ENCODE data around the gene SLC11A2. TPM values are rescaled to one million over a fixed set of nuclear protein-coding genes. Genes with fewer than 3 reads are reported as not detected.
A peak's percentile ranks its signal among the peaks of the same experiment; 100 is the strongest.
"Not testable (repeated sequence)": the region's sequence is repeated elsewhere in the genome, so short reads cannot be mapped to it uniquely, and the experiment has no call there.

Gene SLC11A2
- total and polyA plus RNA-seq, 2 of the 4 experiments (the other 2 are of a cell fraction), result 28.0 to 45.3 TPM

DNA sequence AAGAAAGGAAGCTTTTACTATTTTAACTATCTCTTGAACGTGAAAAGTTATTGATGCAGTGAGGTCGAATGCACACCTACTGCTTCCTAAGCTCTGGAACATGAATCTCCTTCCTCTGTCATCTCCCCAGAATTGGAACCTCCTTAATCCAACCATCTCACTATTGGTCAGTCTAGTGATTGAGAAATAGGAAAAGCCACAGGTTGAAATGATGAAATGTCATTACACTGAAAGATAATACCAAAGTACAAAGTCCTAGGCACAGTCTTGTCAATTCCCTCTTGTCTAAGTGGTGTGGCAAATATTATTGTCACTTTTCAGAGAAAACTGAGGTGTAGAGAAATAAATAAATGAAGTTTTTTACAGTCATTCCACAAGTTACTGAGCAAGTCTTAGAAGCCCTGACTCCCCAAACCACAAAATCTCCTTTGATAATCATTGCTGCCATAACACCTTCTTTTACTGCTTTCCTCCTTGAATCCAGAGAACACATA is 93.3 kb downstream of the SLC11A2 start:
- Histone ChIP-seq H3K14ac (replicated peaks; ENCODE audit: low read depth, low read length) (no peak overlapping the region), H4K8ac (ENCODE audit: low read depth in 2 of 2, low read length in 2 of 2) (no peak overlapping the region), H2AFZ (replicated peaks; ENCODE audit: low read length, poor library complexity) (no peak overlapping the region), H3K36me3 (ENCODE audit: control insufficient read depth, insufficient read depth, low read length) (0 out of 2 replicates have a peak, but pooled peaks cover 2% of the 10 kb centered on the region), H4K5ac (ENCODE audit: low read depth, low read length) (no peak overlapping the region), H3K27me3 (ENCODE audit: control insufficient read depth, insufficient read depth, low read length) (no peaks in the 10 kb centered on the region), H3K4me2 (ENCODE audit: low read depth, low read length) (no peak overlapping the region), H4K91ac (ENCODE audit: insufficient read depth, low read depth, low read length) (no peak overlapping the region), H4K20me1 (ENCODE audit: insufficient read depth, low read length) (no peaks in the 10 kb centered on the region), H3K4me1 (ENCODE audit: control insufficient read depth, insufficient read depth, low read length) (peaks cover 19% of the 10 kb centered on the region), H3K27ac (ENCODE audit: insufficient read depth, low read length) (no peak overlapping the region), H3K9me1 (ENCODE audit: insufficient read depth, low read length) (peaks cover 10% of the 10 kb centered on the region; the same call in 1 of the 2 replicates), H3K9ac (ENCODE audit: low read depth, low read length) (no peak overlapping the region), H3K9me3 (ENCODE audit: control insufficient read depth, insufficient read depth, low read length) (peaks cover 6% of the 10 kb centered on the region; the same call in 1 of the 2 replicates), H2BK20ac (ENCODE audit: low read depth, low read length) (no peak overlapping the region), H2AK5ac (ENCODE audit: low read depth, low read length) (no peak overlapping the region), H3K56ac (ENCODE audit: extremely low read depth, insufficient read depth, low read length) (no peak overlapping the region), H2BK120ac (ENCODE audit: low read depth, low read length) (0 out of 2 replicates have a peak overlapping the region, but pooled peaks have one; percentile 11), H2AK9ac (replicated peaks; ENCODE audit: low read depth, low read length, poor library complexity) (no peak overlapping the region), H3K23ac (ENCODE audit: low read depth, low read length) (no peak overlapping the region), H3K4me3 (ENCODE audit: insufficient read depth, low read depth, low read length) (no peak overlapping the region), H2BK5ac (ENCODE audit: low read depth, low read length, poor library complexity, severe bottlenecking) (no peak overlapping the region), H2BK15ac (ENCODE audit: low read depth, low read length) (no peak overlapping the region), H3K4ac (ENCODE audit: low read depth, low read length) (no peak overlapping the region), H3K79me1 (ENCODE audit: low read depth in 1 of 2, low read length in 2 of 2) (no peaks in the 10 kb centered on the region), H3K18ac (ENCODE audit: low read depth, low read length) (no peak overlapping the region)
- POLR2A ChIA-PET (ENCODE audit: unreplicated experiment), result no interaction called here
- no TSS peak for BruUV-seq (replicated peaks)
- CTCF ChIA-PET, result interaction anchor here (0.6 kb wide), 1 partner anchor 87 kb away, joined by 3 read pairs; no protein-coding TSS in a partner anchor
- intact Hi-C loops (cut with micrococcal nuclease) (no loop called here), dilution Hi-C loops (cut with HindIII; ENCODE audit: low sequenced_read_pairs, unreplicated experiment) (no loop called here), in situ Hi-C loops (cut with MboI; ENCODE audit: low sequenced_read_pairs) (no loop called here)
- ATAC-seq (ENCODE audit: low read depth) (no peak), DNase-seq (no peak)
- TF ChIP-seq, protein P1, sequence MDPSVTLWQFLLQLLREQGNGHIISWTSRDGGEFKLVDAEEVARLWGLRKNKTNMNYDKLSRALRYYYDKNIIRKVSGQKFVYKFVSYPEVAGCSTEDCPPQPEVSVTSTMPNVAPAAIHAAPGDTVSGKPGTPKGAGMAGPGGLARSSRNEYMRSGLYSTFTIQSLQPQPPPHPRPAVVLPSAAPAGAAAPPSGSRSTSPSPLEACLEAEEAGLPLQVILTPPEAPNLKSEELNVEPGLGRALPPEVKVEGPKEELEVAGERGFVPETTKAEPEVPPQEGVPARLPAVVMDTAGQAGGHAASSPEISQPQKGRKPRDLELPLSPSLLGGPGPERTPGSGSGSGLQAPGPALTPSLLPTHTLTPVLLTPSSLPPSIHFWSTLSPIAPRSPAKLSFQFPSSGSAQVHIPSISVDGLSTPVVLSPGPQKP (IDR thresholded peaks at IDR 0.05; ENCODE audit: borderline replicate concordance, low read depth, low read length), result no peak
- no CpG with 5 or more reads among the region's 2 CpGs for WGBS, 2 experiments (ENCODE audit: extremely low coverage in 2 of 2, insufficient read length in 1 of 2)

- BruUV-seq (replicated peaks); in situ Hi-C loops (cut with MboI; ENCODE audit: low sequenced_read_pairs): not testable (repeated sequence)
These were observed 95.7 kb downstream of the SLC11A2 start for GRCh38 chr12:50930477-50930876.

More at GRCh38 chr12:50930477-50930876, 95.7 kb downstream of the SLC11A2 start:
- H2BK15ac ChIP-seq (ENCODE audit: low read depth, low read length); H3K27me3 ChIP-seq (ENCODE audit: control insufficient read depth, insufficient read depth, low read length); H3K9me1 ChIP-seq (ENCODE audit: insufficient read depth, low read length); H3K9ac ChIP-seq (ENCODE audit: low read depth, low read length); H3K14ac ChIP-seq (replicated peaks; ENCODE audit: low read depth, low read length); ATAC-seq (ENCODE audit: low read depth); intact Hi-C loops (cut with micrococcal nuclease); H3K79me1 ChIP-seq (ENCODE audit: low read depth in 1 of 2, low read length in 2 of 2); H4K5ac ChIP-seq (ENCODE audit: low read depth, low read length); H3K4me3 ChIP-seq (ENCODE audit: insufficient read depth, low read depth, low read length); CTCF ChIA-PET; H2BK20ac ChIP-seq (ENCODE audit: low read depth, low read length); H4K20me1 ChIP-seq (ENCODE audit: insufficient read depth, low read length); H3K27ac ChIP-seq (ENCODE audit: insufficient read depth, low read length); H2BK120ac ChIP-seq (ENCODE audit: low read depth, low read length); H4K91ac ChIP-seq (ENCODE audit: insufficient read depth, low read depth, low read length); POLR2A ChIA-PET (ENCODE audit: unreplicated experiment); H3K4ac ChIP-seq (ENCODE audit: low read depth, low read length); H3K9me3 ChIP-seq (ENCODE audit: control insufficient read depth, insufficient read depth, low read length); dilution Hi-C loops (cut with HindIII; ENCODE audit: low sequenced_read_pairs, unreplicated experiment); H3K18ac ChIP-seq (ENCODE audit: low read depth, low read length); H2AK5ac ChIP-seq (ENCODE audit: low read depth, low read length); DNase-seq; H3K36me3 ChIP-seq (ENCODE audit: control insufficient read depth, insufficient read depth, low read length); H3K4me2 ChIP-seq (ENCODE audit: low read depth, low read length); H3K23ac ChIP-seq (ENCODE audit: low read depth, low read length); H3K56ac ChIP-seq (ENCODE audit: extremely low read depth, insufficient read depth, low read length); H2AK9ac ChIP-seq (replicated peaks; ENCODE audit: low read depth, low read length, poor library complexity); H4K8ac ChIP-seq (ENCODE audit: low read depth in 2 of 2, low read length in 2 of 2); H2AFZ ChIP-seq (replicated peaks; ENCODE audit: low read length, poor library complexity); H2BK5ac ChIP-seq (ENCODE audit: low read depth, low read length, poor library complexity, severe bottlenecking): not testable (repeated sequence)
- WGBS, 2 experiments (ENCODE audit: extremely low coverage in 2 of 2, insufficient read length in 1 of 2), result 100% methylated on average over 1 of the region's 12 CpGs; no CpG with 5 or more reads in 1 of the 2 experiments
- peaks cover 18% of the 10 kb centered on the region for H3K4me1 ChIP-seq (ENCODE audit: control insufficient read depth, insufficient read depth, low read length)
